AG04450 (cell line): ENCODE measurements around the gene AK9. TPM values are rescaled to one million over a fixed set of nuclear protein-coding genes. Genes with fewer than 3 reads are reported as not detected.
"Not testable (repeated sequence)": the region's sequence is repeated elsewhere in the genome, so short reads cannot be mapped to it uniquely, and the experiment has no call there.

Experiments
- CTCF ChIA-PET: fragments of 300-600, 350-600 bp; formaldehyde crosslinking; extraction: SDS; loops from one replicate; lab custom pipeline; 2022; ENCODE audit warnings: antibody characterized with exemption, inconsistent platforms; lab: Charles Lee
- POLR2A ChIA-PET: fragments of 350-600 bp; formaldehyde crosslinking; extraction: SDS; loops from one replicate; lab custom pipeline; 2021; ENCODE audit warnings: antibody characterized with exemption, inconsistent platforms; lab: Yijun Ruan, JAX
- DNase-seq: peaks from one replicate; pipeline ENCODE4 v3.0.0-alpha.2; 2011; ENCODE audit warnings: low read depth, low spot score
- H3K27ac ChIP-seq: one replicate; pipeline ENCODE4 v1.5.1; 2012; ENCODE audit warnings: low read depth, low read length, control low read depth
- H3K27me3 ChIP-seq: one replicate; pipeline ENCODE4 v1.6.0; 2012; ENCODE audit warnings: low read length; ENCODE audit not compliant: control insufficient read depth, insufficient read depth
- H3K4me3 ChIP-seq: 2 replicates; pipeline ENCODE4 v1.5.1; 2011; ENCODE audit warnings: mild to moderate bottlenecking, low read depth, low read length, control low read depth
- H3K9me3 ChIP-seq: 2 replicates; pipeline ENCODE4 v1.5.1; 2012; ENCODE audit warnings: low read length; ENCODE audit not compliant: control insufficient read depth, insufficient read depth
- CTCF ChIP-seq: IDR thresholded peaks from 2 replicates; pipeline ENCODE4 v1.5.1; 2011; ENCODE audit warnings: low read depth, low read length, control low read depth, inconsistent platforms
- polyA plus RNA-seq: library from polyadenylated mRNA; depleted of rRNA; stranded (reverse); fragments of >200 nt; gene quantifications from 2 replicates; pipeline ENCODE4 v1.2.3, GENCODE V29; 2011

AK9 gene
- polyA plus RNA-seq, 1 experiment: 3.6 TPM

- ChIA-PET POLR2A (no interaction called here), CTCF (interaction anchor here (1.2 to 5.1 kb wide), 2 partner anchors 15 to 348 kb away, joined by 4 to 45 read pairs; no protein-coding TSS in a partner anchor)
- peaks cover 2% of the 10 kb centered on the region; the same call in 1 of the 2 replicates for H3K9me3 ChIP-seq
- no peak for TF ChIP-seq CTCF
- peak overlapping the region; percentile 75 for H3K27ac ChIP-seq
- DNase-seq: no peak
- peak overlapping the region; percentile 88 for H3K4me3 ChIP-seq
- no peaks in the 10 kb centered on the region for H3K27me3 ChIP-seq
Observed at GRCh38 chr6:109690373-109690736, 647 bp downstream of the AK9 start.

GRCh38 chr6:109687271-109687761, 3.7 kb downstream of the AK9 start:
- POLR2A ChIA-PET: no interaction called here
- CTCF ChIA-PET: interaction anchor here (1.0 to 1.6 kb wide), 2 partner anchors 17 to 353 kb away, joined by 3 to 4 read pairs; no protein-coding TSS in a partner anchor

GRCh38 chr6:109686566-109687265, 4.3 kb downstream of the AK9 start:
- DNase-seq: no peak
- no peak for TF ChIP-seq CTCF

More at GRCh38 chr6:109687271-109687761, 3.7 kb downstream of the AK9 start:
- Histone ChIP-seq H3K27ac (peak overlapping the region; percentile 85), H3K27me3 (no peaks in the 10 kb centered on the region), H3K9me3 (peaks cover 2% of the 10 kb centered on the region; the same call in 1 of the 2 replicates), H3K4me3 (no peak overlapping the region)
- no peak for TF ChIP-seq CTCF
- DNase-seq: peak; percentile 76

GRCh38 chr6:109678661-109679505, 12.1 kb downstream of the AK9 start:
- H3K27ac ChIP-seq, H3K9me3 ChIP-seq, H3K4me3 ChIP-seq, H3K27me3 ChIP-seq, DNase-seq, POLR2A ChIA-PET: not testable (repeated sequence)
- CTCF ChIA-PET: interaction anchor here (0.8 kb wide), 1 partner anchor 361 kb away, joined by 5 read pairs; no protein-coding TSS in a partner anchor

More at GRCh38 chr6:109686566-109687265, 4.3 kb downstream of the AK9 start:
- peaks cover 2% of the 10 kb centered on the region; the same call in 1 of the 2 replicates for H3K9me3 ChIP-seq
- CTCF ChIA-PET: interaction anchor here (1.4 to 1.6 kb wide), 2 partner anchors 10 to 18 kb away, joined by 4 read pairs; no protein-coding TSS in a partner anchor
- POLR2A ChIA-PET: no interaction called here
- peak overlapping the region; percentile 85 for H3K27ac ChIP-seq
- no peak overlapping the region for H3K4me3 ChIP-seq
- H3K27me3 ChIP-seq: no peaks in the 10 kb centered on the region

- no peaks in the 10 kb centered on the region for H3K9me3 ChIP-seq
- H3K4me3 ChIP-seq: no peak overlapping the region
- POLR2A ChIA-PET: no interaction called here
- no peaks in the 10 kb centered on the region for H3K27me3 ChIP-seq
- no peak for TF ChIP-seq CTCF
- CTCF ChIA-PET: no interaction called here
- no peak overlapping the region for H3K27ac ChIP-seq
- no peak for DNase-seq
Observed at GRCh38 chr6:109678240-109678639, 12.8 kb downstream of the AK9 start.
